Renal pelvis (tissue), 4 donors: Measurements from ENCODE around the gene OSBPL1A. TPM values are rescaled to one million over a fixed set of nuclear protein-coding genes. Genes with fewer than 3 reads are reported as not detected.

Experiments
- DNase-seq: peaks from one replicate; pipeline ENCODE4 v3.0.0-alpha.2; 2013
- polyA plus RNA-seq, 3 donors: library from polyadenylated mRNA; unstranded; fragments of 120-200 nt; gene quantifications; one replicate each; pipeline ENCODE4 v1.2.1, GENCODE V29; 2013; ENCODE audit not compliant: insufficient read length in 3 of 3

OSBPL1A gene
- polyA plus RNA-seq, 3 donors = 46.5 to 53.1 (median 48.5) TPM

- no peak for DNase-seq
Measured at GRCh38 chr18:24130494-24130893, 267.1 kb downstream of the OSBPL1A start.

GRCh38 chr18:24128700-24129099 is 268.9 kb downstream of the OSBPL1A start:
- no peak for DNase-seq

GRCh38 chr18:24127735-24128134 is 269.9 kb downstream of the OSBPL1A start:
- DNase-seq = no peak

GRCh38 chr18:24126155-24126961 is 271.3 kb downstream of the OSBPL1A start:
- DNase-seq = no peak

- DNase-seq = no peak
Measured at GRCh38 chr18:24121625-24122024, 276.0 kb downstream of the OSBPL1A start.

GRCh38 chr18:24120676-24121075 is 276.9 kb downstream of the OSBPL1A start:
- no peak for DNase-seq

- peak; percentile 71 for DNase-seq
Measured at GRCh38 chr18:24118750-24119577, 278.7 kb downstream of the OSBPL1A start.

GRCh38 chr18:24115628-24116027 is 282.0 kb downstream of the OSBPL1A start:
- DNase-seq = no peak

GRCh38 chr18:24114924-24115549 is 282.6 kb downstream of the OSBPL1A start:
- DNase-seq = no peak

GRCh38 chr18:24112874-24113615 is 284.6 kb downstream of the OSBPL1A start:
- no peak for DNase-seq

- no peak for DNase-seq
Measured at GRCh38 chr18:24112464-24112863, 285.2 kb downstream of the OSBPL1A start.

Other genes starting within 250 kb of the OSBPL1A start
- 10 to 100 TPM; 50.5 to 53.8 (median 52.9) TPM for gene IMPACT, start 28.8 kb upstream of the OSBPL1A start, polyA plus RNA-seq
- gene HRH4, start 62.8 kb upstream of the OSBPL1A start, polyA plus RNA-seq = under 1 TPM; 0.07 to 0.14 (median 0.13) TPM